Measurements from ENCODE around the gene EXOC4.

- TF ChIP-seq CTCF (conservative IDR thresholded peaks at IDR 0.05; ENCODE audit: low read length) (no peak), EZH2phosphoT487 (IDR thresholded peaks at IDR 0.05; ENCODE audit: borderline replicate concordance) (no peak)
Measured at GRCh38 chr7:133962646-133963045, 709.8 kb downstream of the EXOC4 start.
